HL-60 (cell line): ENCODE data around the gene CAMK1D.

Source experiments
- DNase-seq, 2 experiments: peaks; one replicate each; pipeline ENCODE4 v3.0.0-alpha.2; 2010 to 2020; ENCODE audit warnings: low read depth in 1 of 2, low spot score in 1 of 2
- H3K27ac ChIP-seq: fragments of 250-450 bp; sonication (Bioruptor Pico); replicated peaks from 2 replicates; pipeline ENCODE4 v1.5.1; 2020; ENCODE audit warnings: mild to moderate bottlenecking, moderate library complexity
- H3K27me3 ChIP-seq: fragments of 250-450 bp; sonication (Bioruptor Pico); 2 replicates; pipeline ENCODE4 v1.5.1; 2021; ENCODE audit warnings: mild to moderate bottlenecking, moderate library complexity; ENCODE audit not compliant: insufficient read depth, poor library complexity, severe bottlenecking
- H3K4me3 ChIP-seq: replicated peaks from 2 replicates; pipeline ENCODE4 v1.5.1; 2011; ENCODE audit warnings: mild to moderate bottlenecking, control low read depth, low read length; ENCODE audit not compliant: insufficient read depth
- CTCF ChIP-seq: IDR thresholded peaks from one replicate; pipeline ENCODE4 v1.5.1; 2011; ENCODE audit warnings: low read length, control low read depth, inconsistent platforms; ENCODE audit not compliant: insufficient read depth
- GABPA ChIP-seq: IDR thresholded peaks from 2 replicates; pipeline ENCODE4 v1.6.1; 2012; ENCODE audit warnings: low read depth
- POLR2AphosphoS5 ChIP-seq: IDR thresholded peaks from 2 replicates; pipeline ENCODE4 v1.6.1; 2012; ENCODE audit warnings: low read depth
- REST ChIP-seq: IDR thresholded peaks from 2 replicates; pipeline ENCODE4 v1.6.1; 2012; ENCODE audit warnings: low read depth; ENCODE audit not compliant: insufficient replicate concordance
- SPI1 ChIP-seq: IDR thresholded peaks from 2 replicates; pipeline ENCODE4 v1.6.1; 2012; ENCODE audit warnings: low read depth, mild to moderate bottlenecking, borderline replicate concordance

CAMK1D gene

DNA sequence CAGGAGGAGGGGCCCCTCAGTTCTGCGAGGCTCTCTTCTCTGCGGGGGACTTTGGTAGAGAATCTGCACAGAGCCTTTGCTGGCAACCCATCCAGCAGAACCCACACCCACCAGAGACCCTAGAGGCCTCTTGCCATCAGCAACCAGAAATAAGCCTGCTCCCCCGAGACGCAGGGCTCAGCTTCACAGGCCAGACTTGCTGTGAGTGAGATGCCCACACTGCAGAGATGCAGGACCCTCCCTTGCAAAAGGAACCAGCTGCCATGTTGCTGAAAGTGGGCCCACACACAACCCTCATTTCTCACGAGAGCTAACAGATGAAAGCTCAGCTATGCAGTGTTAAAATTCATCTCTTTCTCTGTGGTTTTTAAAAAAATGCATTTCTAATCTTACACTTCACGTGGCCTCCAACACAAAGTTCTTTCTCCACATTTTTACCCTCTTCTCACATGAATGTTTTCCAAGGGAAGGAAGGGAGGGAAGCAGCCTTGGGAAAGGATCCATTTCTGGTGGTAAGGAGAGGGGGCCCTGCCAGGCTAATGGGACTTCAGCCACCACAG, 480.6 kb downstream of the CAMK1D start:
- no peak overlapping the region for H3K27ac ChIP-seq
- DNase-seq = no peak
- H3K27me3 ChIP-seq = no peaks in the 10 kb centered on the region

GRCh38 chr10:12832096-12832495, 482.7 kb downstream of the CAMK1D start:
- H3K27ac ChIP-seq = no peak overlapping the region
- no peak for TF ChIP-seq POLR2AphosphoS5
- no peak for TF ChIP-seq GABPA
- TF ChIP-seq SPI1 = no peak

More for the DNA sequence above, 480.6 kb downstream of the CAMK1D start:
- TF ChIP-seq REST (no peak), POLR2AphosphoS5 (no peak), CTCF (no peak), SPI1 (no peak), GABPA (no peak)
- no peak overlapping the region for H3K4me3 ChIP-seq

DNA sequence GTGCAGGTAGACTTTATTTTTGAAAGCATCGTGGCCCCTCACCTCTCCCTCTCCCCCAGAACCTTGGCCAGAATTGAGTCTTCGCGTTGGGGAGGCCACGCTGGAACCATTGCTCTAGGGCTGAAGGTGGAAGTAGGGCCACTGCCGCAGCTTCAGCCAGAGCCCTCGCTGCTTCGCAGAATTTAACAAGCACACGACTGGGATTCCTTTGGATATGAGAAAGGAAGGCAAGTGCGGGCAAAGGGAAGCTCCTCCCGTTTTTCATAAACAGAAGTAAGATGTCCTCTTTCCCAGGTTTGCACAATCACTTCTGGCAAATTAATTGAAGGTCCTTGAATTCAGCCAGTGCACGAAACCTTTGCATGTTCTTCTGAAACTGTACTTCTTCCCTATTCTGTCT, 484.1 kb downstream of the CAMK1D start:
- TF ChIP-seq GABPA (no peak), REST (no peak), POLR2AphosphoS5 (no peak)
- no peak for DNase-seq

More at GRCh38 chr10:12832096-12832495, 482.7 kb downstream of the CAMK1D start:
- H3K27me3 ChIP-seq = no peaks in the 10 kb centered on the region
- no peak for DNase-seq
- H3K4me3 ChIP-seq = no peak overlapping the region

DNA sequence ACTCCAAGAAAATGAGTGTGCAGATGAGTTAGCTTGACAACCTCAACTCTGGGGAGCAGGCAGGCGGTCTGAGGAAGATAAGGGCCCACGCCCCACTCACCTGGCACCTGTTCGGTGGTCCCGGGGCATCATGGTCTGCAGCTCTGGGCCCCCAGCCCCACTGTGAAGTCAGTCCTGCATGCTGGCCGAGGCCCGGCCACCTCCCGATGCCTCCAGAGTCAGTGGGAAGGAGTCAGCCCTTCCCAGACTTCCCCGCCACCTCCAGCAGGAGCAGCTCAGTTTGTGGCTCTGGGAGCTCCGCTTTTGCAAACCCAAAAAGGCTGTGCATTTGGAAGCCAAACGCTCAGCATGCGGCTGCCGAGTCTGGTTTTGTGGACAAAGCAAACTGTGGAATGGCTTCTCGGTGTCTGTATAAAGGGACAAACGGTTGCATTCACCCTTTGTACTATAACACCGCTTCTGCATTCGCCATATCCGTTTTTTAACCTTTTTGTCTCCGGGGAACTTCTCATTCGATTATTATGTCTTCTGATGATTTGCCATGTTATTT, 484.8 kb downstream of the CAMK1D start:
- Histone ChIP-seq H3K4me3 (no peak overlapping the region), H3K27me3 (no peaks in the 10 kb centered on the region), H3K27ac (no peak overlapping the region)
- DNase-seq = no peak
- TF ChIP-seq POLR2AphosphoS5 = no peak
- no peak for TF ChIP-seq REST
- TF ChIP-seq CTCF = no peak
- no peak for TF ChIP-seq GABPA
- no peak for TF ChIP-seq SPI1

More for the DNA sequence above, 484.1 kb downstream of the CAMK1D start:
- no peaks in the 10 kb centered on the region for H3K27me3 ChIP-seq
- no peak overlapping the region for H3K4me3 ChIP-seq
- no peak overlapping the region for H3K27ac ChIP-seq
